Stomach (tissue), 9 donors: ENCODE results near the gene IAPP. TPM values are rescaled to one million over a fixed set of nuclear protein-coding genes. Genes with fewer than 3 reads are reported as not detected.
"Not testable (repeated sequence)": the region's sequence is repeated elsewhere in the genome, so short reads cannot be mapped to it uniquely, and the experiment has no call there.

ENCODE experiments used
- DNase-seq, 2 donors: peaks; one replicate each; pipeline versions ENCODE4 v3.0.0 to v3.0.0-alpha.2; 2013 to 2019
- H3K27ac ChIP-seq, 5 donors: fragments of 200-600 bp in 4 of 5; sonication (generic) in 4 of 5; one replicate each; pipeline ENCODE4 v1.5.1; 2013 to 2019; ENCODE audit warnings: mild to moderate bottlenecking in 1 of 5, moderate library complexity in 1 of 5
- H3K27me3 ChIP-seq, 3 donors: fragments of 200-600 bp; sonication (generic); one replicate each; pipeline ENCODE4 v1.5.1; 2017 to 2019; ENCODE audit warnings: mixed run types in 1 of 3
- H3K36me3 ChIP-seq, 4 donors: fragments of 200-600 bp; sonication (generic); 1 replicate in 3 of 4; 2 replicates in 1 of 4; pipeline ENCODE4 v1.5.1; 2016 to 2019
- H3K4me1 ChIP-seq, 4 donors: fragments of 200-600 bp; sonication (generic); one replicate each; pipeline ENCODE4 v1.5.1; 2016 to 2019
- H3K4me3 ChIP-seq, 4 donors: fragments of 200-600 bp; sonication (generic) in 3 of 4; one replicate each; pipeline ENCODE4 v1.5.1; 2016 to 2019; ENCODE audit warnings: mild to moderate bottlenecking in 1 of 4
- H3K9me3 ChIP-seq, 4 donors: fragments of 200-600 bp; sonication (generic); one replicate each; pipeline ENCODE4 v1.5.1; 2016 to 2019
- CTCF ChIP-seq, 7 experiments: fragments of 450-650 bp in 4 of 7; fragments of 200-600 bp in 3 of 7; sonication (generic) in 3 of 7; IDR thresholded peaks; one replicate each; pipeline ENCODE4 v1.5.1; 2016 to 2019; ENCODE audit warnings: antibody characterized with exemption in 7 of 7, control low read depth in 2 of 7, mild to moderate bottlenecking in 1 of 7
- EP300 ChIP-seq: sonication (generic); formaldehyde crosslinking; IDR thresholded peaks from one replicate; pipeline ENCODE4 v1.6.1; 2017; ENCODE audit warnings: antibody characterized with exemption
- POLR2A ChIP-seq, 4 donors: fragments of 450-650 bp; IDR thresholded peaks; one replicate each; pipeline ENCODE4 v1.6.1; 2016; ENCODE audit warnings: antibody characterized with exemption in 4 of 4, control low read depth in 2 of 4, mild to moderate bottlenecking in 1 of 4, moderate library complexity in 1 of 4
- POLR2AphosphoS5 ChIP-seq, 3 donors: sonication (generic); formaldehyde crosslinking; IDR thresholded peaks; one replicate each; pipeline ENCODE4 v1.6.1; 2016; ENCODE audit warnings: antibody characterized with exemption in 3 of 3
- WGBS, 5 donors: extraction: QIAGEN DNeasy Blood & Tissue Kit in 3 of 5; methylation state at CpG; one replicate each; pipeline versions ENCODE4 v1.1.5 to v1.1.7; 2013 to 2018; 5-methylcytosine and 5-hydroxymethylcytosine counted together
- intact Hi-C: fragments of 100-400 bp; cut with DNase I; formaldehyde crosslinking; loops from one replicate; pipeline ENCODE4 v1.15.1; 2023; ENCODE audit warnings: low total_unique reads
- polyA plus RNA-seq, 3 donors: library from polyadenylated mRNA; stranded (reverse); fragments of 200-250 nt; gene quantifications; one replicate each; pipeline ENCODE4 v1.2.3, GENCODE V29; 2013
- total RNA-seq, 5 donors: library from RNA; depleted of rRNA; stranded (reverse); fragments of >200 nt; gene quantifications; one replicate each; pipeline versions ENCODE4 v1.1.0 to v1.2.3, GENCODE V29; 2014 to 2016
- donor health status: healthy with polysubstance abuse.
- donor health status: Bipolar disorder and iron deficiency.
- donor health status: healthy.

IAPP gene
- total and polyA plus RNA-seq, 8 donors = 0.15 to 1.2 TPM; not detected in 6

DNA sequence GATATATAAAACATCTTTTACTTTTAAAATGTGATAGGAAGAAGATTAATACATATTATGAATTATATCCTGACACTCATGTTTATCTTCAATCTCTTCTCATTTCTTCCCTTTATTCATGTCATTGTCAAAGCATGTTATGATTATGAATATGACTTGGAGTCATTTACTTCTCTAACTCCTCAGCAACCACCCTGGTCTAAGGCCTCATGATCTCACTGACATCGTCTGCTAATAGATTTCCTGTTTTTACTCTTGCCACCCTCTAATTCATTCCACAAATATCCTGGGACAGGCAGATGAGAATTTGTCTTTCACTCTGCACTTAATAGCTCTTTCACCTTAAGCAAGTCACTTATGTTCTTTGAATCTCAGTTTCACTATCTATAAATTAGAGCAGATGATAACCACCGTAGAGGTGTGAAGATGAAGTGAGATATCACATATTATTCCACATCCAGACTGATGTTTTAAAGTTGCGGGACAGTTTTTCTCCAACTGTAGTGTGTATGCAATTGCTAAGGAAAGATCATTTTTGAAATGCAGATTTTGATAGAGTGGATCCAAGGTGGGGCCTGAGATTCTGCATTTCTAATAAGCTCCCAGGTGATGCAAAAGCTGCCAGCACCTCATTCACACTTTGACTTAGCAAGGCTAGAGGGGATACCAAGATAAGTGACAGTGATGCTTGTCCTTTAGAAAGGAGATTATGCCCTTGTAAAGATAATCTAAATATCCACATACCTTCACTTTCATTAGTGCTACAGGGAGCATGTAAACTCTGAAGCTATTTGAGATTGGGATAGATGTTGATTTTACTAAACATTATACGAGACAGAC, 3.3 kb upstream of the IAPP start:
- H3K27ac ChIP-seq = no peak overlapping the region
- 42 to 47% (median 43%) methylated on average over 4 of the region's 4 CpGs for WGBS, 5 donors
- no peaks in the 10 kb centered on the region for H3K9me3 ChIP-seq
- H3K4me1 ChIP-seq = no peaks in the 10 kb centered on the region
- no peaks in the 10 kb centered on the region for H3K36me3 ChIP-seq
- H3K27me3 ChIP-seq = no peaks in the 10 kb centered on the region
- H3K4me3 ChIP-seq = no peak overlapping the region
- TF ChIP-seq CTCF (IDR thresholded peaks at IDR 0.05) = no peak
- no peak for TF ChIP-seq EP300
- no peak for TF ChIP-seq POLR2AphosphoS5 (IDR thresholded peaks at IDR 0.05)
- TF ChIP-seq POLR2A (IDR thresholded peaks at IDR 0.05) = no peak
- intact Hi-C loops = no loop called here
- DNase-seq = no peak

GRCh38 chr12:21370845-21371449, 1.8 kb upstream of the IAPP start:
- Histone ChIP-seq H3K9me3 (no peaks in the 10 kb centered on the region), H3K27ac (no peak overlapping the region), H3K27me3 (no peaks in the 10 kb centered on the region), H3K36me3 (no peaks in the 10 kb centered on the region), H3K4me1 (no peaks in the 10 kb centered on the region), H3K4me3 (no peak overlapping the region)
- TF ChIP-seq EP300 (no peak), CTCF (IDR thresholded peaks at IDR 0.05) (no peak), POLR2A (IDR thresholded peaks at IDR 0.05) (no peak), POLR2AphosphoS5 (IDR thresholded peaks at IDR 0.05) (no peak)
- intact Hi-C loops = no loop called here
- no peak for DNase-seq
- 80 to 88% (median 84%) methylated on average over 7 of the region's 7 CpGs for WGBS, 5 donors

DNA sequence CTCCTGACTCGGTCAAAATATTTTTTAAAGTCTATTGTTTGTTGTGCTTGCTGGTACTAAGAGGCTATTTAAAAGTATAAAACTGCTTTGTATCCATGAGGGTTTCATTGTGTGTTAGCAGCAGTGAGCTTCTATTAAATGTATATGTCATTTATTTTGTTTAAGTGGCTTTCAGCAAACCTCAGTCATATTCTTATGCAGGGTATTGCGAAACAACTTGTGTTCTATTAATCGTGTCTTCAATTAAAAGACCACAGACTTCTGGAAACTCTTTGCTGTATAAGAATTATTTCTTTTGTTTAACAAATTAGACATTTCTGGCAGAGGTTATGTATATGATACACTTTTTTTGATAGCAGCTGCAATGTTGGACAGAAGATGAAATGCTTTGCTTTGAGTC, 6.5 kb downstream of the IAPP start:
- 78 to 87% (median 82%) methylated on average over 3 of the region's 3 CpGs for WGBS, 5 donors
- intact Hi-C loops = no loop called here

GRCh38 chr12:21381320-21381719, 8.6 kb downstream of the IAPP start:
- H3K9me3 ChIP-seq, H3K27me3 ChIP-seq, DNase-seq, H3K36me3 ChIP-seq, H3K4me3 ChIP-seq, H3K4me1 ChIP-seq, intact Hi-C loops, H3K27ac ChIP-seq: not testable (repeated sequence)
- 85 to 94% (median 90%) methylated on average over 5 of the region's 5 CpGs for WGBS, 5 donors

More for the DNA sequence above, 6.5 kb downstream of the IAPP start:
- Histone ChIP-seq H3K27ac (no peak overlapping the region), H3K4me3 (no peak overlapping the region), H3K4me1 (no peaks in the 10 kb centered on the region), H3K27me3 (no peaks in the 10 kb centered on the region), H3K9me3 (no peaks in the 10 kb centered on the region), H3K36me3 (no peaks in the 10 kb centered on the region)
- no peak for DNase-seq
- no peak for TF ChIP-seq CTCF (IDR thresholded peaks at IDR 0.05)
- TF ChIP-seq POLR2A (IDR thresholded peaks at IDR 0.05) = no peak
- no peak for TF ChIP-seq POLR2AphosphoS5 (IDR thresholded peaks at IDR 0.05)
- TF ChIP-seq EP300 = no peak

DNA sequence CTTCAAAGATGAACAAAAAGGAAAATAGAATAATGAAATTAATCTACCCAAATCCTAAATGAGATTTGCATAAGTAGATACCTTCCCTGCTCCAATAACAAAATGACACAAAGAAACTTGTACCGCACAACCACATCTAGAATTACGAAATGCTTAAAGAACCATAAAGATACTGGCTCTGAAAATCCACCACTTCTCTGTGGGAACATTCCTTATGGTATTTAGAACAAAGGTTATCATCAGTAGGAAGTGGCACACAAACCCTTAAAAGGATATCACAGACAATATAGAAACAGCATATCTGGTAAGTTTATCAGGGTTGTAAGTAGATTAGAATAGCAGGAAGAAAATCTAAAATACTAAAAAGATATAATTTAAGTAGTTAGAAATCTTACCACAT, 11.6 kb downstream of the IAPP start:
- H3K4me3 ChIP-seq = no peak overlapping the region
- no peak overlapping the region for H3K27ac ChIP-seq
- H3K27me3 ChIP-seq = no peaks in the 10 kb centered on the region
- WGBS, 5 donors = 18 to 75% (median 35%) methylated on average over 2 of the region's 2 CpGs
- TF ChIP-seq POLR2A (IDR thresholded peaks at IDR 0.05) = no peak
- no peak for TF ChIP-seq EP300
- TF ChIP-seq CTCF (IDR thresholded peaks at IDR 0.05) = no peak
- no peak for TF ChIP-seq POLR2AphosphoS5 (IDR thresholded peaks at IDR 0.05)
- H3K9me3 ChIP-seq = no peaks in the 10 kb centered on the region
- intact Hi-C loops = no loop called here
- H3K4me1 ChIP-seq = no peaks in the 10 kb centered on the region
- peak in 1 of 2 donors; percentile 3 for DNase-seq
- no peaks in the 10 kb centered on the region for H3K36me3 ChIP-seq
